Astrocyte (in vitro differentiated cells and primary cell): ENCODE results near the gene UBE2E1. TPM values are rescaled to one million over a fixed set of nuclear protein-coding genes. Genes with fewer than 3 reads are reported as not detected.
"Not testable (repeated sequence)": the region's sequence is repeated elsewhere in the genome, so short reads cannot be mapped to it uniquely, and the experiment has no call there.

Source experiments
- DNase-seq: peaks from one replicate; pipeline ENCODE4 v3.0.0-alpha.2; 2010; ENCODE audit warnings: low read depth
- FAIRE-seq: peaks from 2 replicates; lab custom pipeline; 2011; peaks lifted over from hg19 to GRCh38; lab: Jason Lieb, UNC
- H2AFZ ChIP-seq: 2 replicates; pipeline ENCODE4 v1.6.0; 2012; ENCODE audit warnings: low read depth, low read length, inconsistent platforms
- H3K27ac ChIP-seq: 2 replicates; pipeline ENCODE4 v1.5.1; 2011; ENCODE audit warnings: low read depth, low read length, inconsistent platforms
- H3K27me3 ChIP-seq: 2 replicates; pipeline ENCODE4 v1.6.0; 2011; ENCODE audit warnings: low read length, inconsistent platforms; ENCODE audit not compliant: insufficient read depth
- H3K36me3 ChIP-seq: 2 replicates; pipeline ENCODE4 v1.5.1; 2011; ENCODE audit warnings: low read length, inconsistent platforms; ENCODE audit not compliant: insufficient read depth
- H3K4me1 ChIP-seq: 2 replicates; pipeline ENCODE4 v1.5.1; 2011; ENCODE audit warnings: low read length, inconsistent platforms; ENCODE audit not compliant: insufficient read depth
- H3K4me2 ChIP-seq: 2 replicates; pipeline ENCODE4 v1.6.0; 2012; ENCODE audit warnings: low read length, inconsistent platforms
- H3K4me3 ChIP-seq: 2 replicates; pipeline ENCODE4 v1.5.1; 2011; ENCODE audit warnings: low read depth, mild to moderate bottlenecking, low read length, inconsistent platforms; ENCODE audit not compliant: insufficient read depth
- H3K79me2 ChIP-seq: 2 replicates; pipeline ENCODE4 v1.6.0; 2012; ENCODE audit warnings: mild to moderate bottlenecking, low read length, inconsistent platforms; ENCODE audit not compliant: insufficient read depth
- H3K9ac ChIP-seq: 2 replicates; pipeline ENCODE4 v1.6.0; 2012; ENCODE audit warnings: mild to moderate bottlenecking, low read length, inconsistent platforms
- H3K9me3 ChIP-seq: 2 replicates; pipeline ENCODE4 v1.5.1; 2012; ENCODE audit warnings: low read depth, mild to moderate bottlenecking, low read length, inconsistent platforms; ENCODE audit not compliant: insufficient read depth
- H4K20me1 ChIP-seq: 2 replicates; pipeline ENCODE4 v1.6.0; 2012; ENCODE audit warnings: low read length, inconsistent platforms; ENCODE audit not compliant: insufficient read depth
- H3K27ac Mint-ChIP-seq: one replicate; pipeline ENCODE4 v1.8.0; 2021; ENCODE audit warnings: mild to moderate bottlenecking, mixed read lengths; ENCODE audit not compliant: unreplicated experiment
- H3K27me3 Mint-ChIP-seq: one replicate; pipeline ENCODE4 v1.8.0; 2021; ENCODE audit warnings: low read depth, mixed read lengths; ENCODE audit not compliant: unreplicated experiment
- H3K36me3 Mint-ChIP-seq: one replicate; pipeline ENCODE4 v1.8.0; 2021; ENCODE audit warnings: low read depth, mixed read lengths; ENCODE audit not compliant: unreplicated experiment
- H3K4me1 Mint-ChIP-seq: one replicate; pipeline ENCODE4 v1.8.0; 2021; ENCODE audit warnings: low read depth, mixed read lengths; ENCODE audit not compliant: unreplicated experiment
- H3K4me3 Mint-ChIP-seq: one replicate; pipeline ENCODE4 v1.8.0; 2021; ENCODE audit warnings: mild to moderate bottlenecking, moderate library complexity, mixed read lengths; ENCODE audit not compliant: unreplicated experiment
- H3K9me3 Mint-ChIP-seq: one replicate; pipeline ENCODE4 v1.8.0; 2021; ENCODE audit warnings: mild to moderate bottlenecking, mixed read lengths; ENCODE audit not compliant: unreplicated experiment
- CTCF ChIP-seq: IDR thresholded peaks from 2 replicates; pipeline ENCODE4 v1.5.1; 2011; ENCODE audit warnings: low read depth, mild to moderate bottlenecking, inconsistent platforms, low read length, moderate library complexity; ENCODE audit not compliant: insufficient read depth
- EZH2 ChIP-seq: IDR thresholded peaks from 2 replicates; pipeline ENCODE4 v1.6.1; 2012; ENCODE audit warnings: mild to moderate bottlenecking, low read length, inconsistent platforms; ENCODE audit not compliant: insufficient read depth
- total RNA-seq: library from RNA; stranded (reverse); gene quantifications from 2 replicates; pipeline ENCODE4 v1.2.1, GENCODE V29; 2021

UBE2E1 gene
- total RNA-seq, 1 donor from 2014 or later, result 150 TPM

GRCh38 chr3:23916152-23916885 lies 110.6 kb downstream of the UBE2E1 start:
- H3K4me3 Mint-ChIP-seq, result peak overlapping the region; percentile 99
- H3K36me3 Mint-ChIP-seq, result peaks cover 32% of the 10 kb centered on the region
- no peaks in the 10 kb centered on the region for H3K27me3 ChIP-seq
- H3K4me3 ChIP-seq, result peak overlapping the region; percentile 98
- peak overlapping the region; percentile 97 for H3K27ac Mint-ChIP-seq
- H3K36me3 ChIP-seq, result peaks cover 26% of the 10 kb centered on the region
- peak overlapping the region; percentile 92 for H2AFZ ChIP-seq
- H3K9me3 ChIP-seq, result no peaks in the 10 kb centered on the region
- peak overlapping the region; percentile 87 for H3K27ac ChIP-seq
- no peak for FAIRE-seq
- no peaks in the 10 kb centered on the region for H3K9me3 Mint-ChIP-seq
- no peak for TF ChIP-seq EZH2
- no peak for TF ChIP-seq CTCF
- peaks cover 42% of the 10 kb centered on the region for H4K20me1 ChIP-seq
- H3K4me1 ChIP-seq, result peaks cover 10% of the 10 kb centered on the region
- H3K9ac ChIP-seq, result peak overlapping the region; percentile 93
- peaks cover 56% of the 10 kb centered on the region for H3K79me2 ChIP-seq
- H3K4me2 ChIP-seq, result peak overlapping the region; percentile 94
- no peaks in the 10 kb centered on the region for H3K27me3 Mint-ChIP-seq
- peaks cover 32% of the 10 kb centered on the region for H3K4me1 Mint-ChIP-seq
- DNase-seq, result no peak

- peaks cover 56% of the 10 kb centered on the region for H3K79me2 ChIP-seq
- H3K9ac ChIP-seq, result peak within 1 kb of the TSS; percentile 93
- peaks cover 10% of the 10 kb centered on the region for H3K4me1 ChIP-seq
- TF ChIP-seq CTCF (no peak), EZH2 (peak; percentile 39)
- Mint-ChIP-seq H3K4me1 (peaks cover 32% of the 10 kb centered on the region), H3K4me3 (peak within 1 kb of the TSS; percentile 99), H3K9me3 (no peaks in the 10 kb centered on the region), H3K27me3 (no peaks in the 10 kb centered on the region), H3K36me3 (peaks cover 32% of the 10 kb centered on the region), H3K27ac (peak within 1 kb of the TSS; percentile 97)
- H2AFZ ChIP-seq, result peak within 1 kb of the TSS; percentile 92
- FAIRE-seq, result no peak
- peak within 1 kb of the TSS; percentile 98 for H3K4me3 ChIP-seq
- H3K27me3 ChIP-seq, result no peaks in the 10 kb centered on the region
- peak within 1 kb of the TSS; percentile 94 for H3K4me2 ChIP-seq
- DNase-seq, result peak; percentile 91
- no peaks in the 10 kb centered on the region for H3K9me3 ChIP-seq
- peak within 1 kb of the TSS; percentile 87 for H3K27ac ChIP-seq
- peaks cover 26% of the 10 kb centered on the region for H3K36me3 ChIP-seq
- H4K20me1 ChIP-seq, result peaks cover 47% of the 10 kb centered on the region
Measured at GRCh38 chr3:23916886-23917678, 111.3 kb downstream of the UBE2E1 start, which contains the start of the genes NKIRAS1 and RPL15. TSS of gene NKIRAS1 (minus strand) at chr3:23916990. CDS start at chr3:23910904, 6,086 bp downstream. TSS of gene RPL15 (plus strand) at chr3:23917132. CDS start at chr3:23917860, 728 bp downstream.

- Histone ChIP-seq H4K20me1 (peaks cover 50% of the 10 kb centered on the region), H3K4me2 (peak overlapping the region; percentile 94), H3K36me3 (peaks cover 26% of the 10 kb centered on the region), H3K27ac (peak overlapping the region; percentile 87), H3K79me2 (peaks cover 56% of the 10 kb centered on the region), H3K9ac (peak overlapping the region; percentile 93), H3K4me3 (peak overlapping the region; percentile 98)
- not testable (repeated sequence) for H3K9me3 Mint-ChIP-seq, FAIRE-seq, H3K27me3 Mint-ChIP-seq, H3K4me1 ChIP-seq, H2AFZ ChIP-seq, H3K27me3 ChIP-seq, H3K9me3 ChIP-seq
- H3K4me3 Mint-ChIP-seq, result peak overlapping the region; percentile 99
- H3K27ac Mint-ChIP-seq, result peak overlapping the region; percentile 97
- H3K4me1 Mint-ChIP-seq, result peaks cover 31% of the 10 kb centered on the region
- DNase-seq, result peak; percentile 8
- H3K36me3 Mint-ChIP-seq, result peaks cover 32% of the 10 kb centered on the region
Measured at GRCh38 chr3:23917679-23918303, 112.0 kb downstream of the UBE2E1 start.

GRCh38 chr3:23918331-23918730 lies 112.6 kb downstream of the UBE2E1 start:
- H2AFZ ChIP-seq, H3K27me3 Mint-ChIP-seq, H3K9me3 ChIP-seq, H3K9me3 Mint-ChIP-seq, DNase-seq, H3K27ac ChIP-seq, H3K27me3 ChIP-seq, FAIRE-seq, H3K4me1 ChIP-seq: not testable (repeated sequence)
- peaks cover 32% of the 10 kb centered on the region for H3K36me3 Mint-ChIP-seq
- peak overlapping the region; percentile 98 for H3K4me3 ChIP-seq
- peaks cover 50% of the 10 kb centered on the region for H4K20me1 ChIP-seq
- peaks cover 26% of the 10 kb centered on the region for H3K36me3 ChIP-seq
- peak overlapping the region; percentile 97 for H3K27ac Mint-ChIP-seq
- peak overlapping the region; percentile 94 for H3K4me2 ChIP-seq
- H3K4me3 Mint-ChIP-seq, result peak overlapping the region; percentile 99
- peaks cover 31% of the 10 kb centered on the region for H3K4me1 Mint-ChIP-seq
- H3K79me2 ChIP-seq, result peaks cover 56% of the 10 kb centered on the region
- peak overlapping the region; percentile 93 for H3K9ac ChIP-seq
